Kidney tubule cell (primary cell): ENCODE data around the gene UBE2D2.

Source experiments
- DNase-seq: peaks from one replicate; pipeline ENCODE4 v3.0.0-alpha.2; 2018; ENCODE audit warnings: low spot score

UBE2D2 gene

DNA sequence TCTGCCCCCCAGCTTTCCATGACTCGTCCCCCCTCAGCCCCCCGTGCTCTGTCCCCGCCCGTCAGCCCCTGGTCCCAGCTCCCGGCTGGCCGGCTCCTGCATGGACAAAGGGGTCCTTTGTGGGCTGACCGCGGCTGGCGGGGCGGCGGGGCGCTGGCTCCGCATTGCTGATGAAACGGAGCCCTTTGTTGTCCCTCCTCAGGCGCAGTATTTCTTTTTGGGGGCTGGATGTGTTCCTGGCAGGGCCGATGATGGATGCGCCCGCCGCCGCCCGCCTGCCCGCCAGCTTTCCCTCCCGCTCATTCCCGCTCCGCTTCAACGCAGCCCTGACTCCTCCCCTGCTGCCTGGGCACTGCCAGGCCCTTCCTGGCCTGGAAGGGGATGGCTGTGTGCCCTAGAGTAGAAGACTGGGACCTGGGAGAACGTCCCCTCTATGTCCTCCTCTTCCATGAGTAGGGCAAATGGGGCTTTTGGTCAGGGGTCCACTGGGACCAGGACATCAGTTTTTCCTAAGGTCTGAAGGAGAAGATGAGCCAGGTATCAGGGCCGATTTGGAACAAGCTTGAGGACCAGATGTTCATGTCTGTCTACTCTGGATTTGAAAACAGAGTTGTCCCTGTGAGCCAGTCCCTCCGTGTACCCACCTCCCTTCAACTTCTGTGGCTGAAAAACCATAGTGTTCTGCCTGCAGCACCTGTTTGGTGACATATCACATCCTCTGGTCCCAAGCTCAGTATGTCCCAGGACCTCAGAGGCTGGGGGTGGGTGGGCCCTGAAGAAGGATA lies 116.0 kb downstream of the UBE2D2 start:
- DNase-seq: peak; percentile 55
